ENCODE measurements around the gene CMIP.

DNA sequence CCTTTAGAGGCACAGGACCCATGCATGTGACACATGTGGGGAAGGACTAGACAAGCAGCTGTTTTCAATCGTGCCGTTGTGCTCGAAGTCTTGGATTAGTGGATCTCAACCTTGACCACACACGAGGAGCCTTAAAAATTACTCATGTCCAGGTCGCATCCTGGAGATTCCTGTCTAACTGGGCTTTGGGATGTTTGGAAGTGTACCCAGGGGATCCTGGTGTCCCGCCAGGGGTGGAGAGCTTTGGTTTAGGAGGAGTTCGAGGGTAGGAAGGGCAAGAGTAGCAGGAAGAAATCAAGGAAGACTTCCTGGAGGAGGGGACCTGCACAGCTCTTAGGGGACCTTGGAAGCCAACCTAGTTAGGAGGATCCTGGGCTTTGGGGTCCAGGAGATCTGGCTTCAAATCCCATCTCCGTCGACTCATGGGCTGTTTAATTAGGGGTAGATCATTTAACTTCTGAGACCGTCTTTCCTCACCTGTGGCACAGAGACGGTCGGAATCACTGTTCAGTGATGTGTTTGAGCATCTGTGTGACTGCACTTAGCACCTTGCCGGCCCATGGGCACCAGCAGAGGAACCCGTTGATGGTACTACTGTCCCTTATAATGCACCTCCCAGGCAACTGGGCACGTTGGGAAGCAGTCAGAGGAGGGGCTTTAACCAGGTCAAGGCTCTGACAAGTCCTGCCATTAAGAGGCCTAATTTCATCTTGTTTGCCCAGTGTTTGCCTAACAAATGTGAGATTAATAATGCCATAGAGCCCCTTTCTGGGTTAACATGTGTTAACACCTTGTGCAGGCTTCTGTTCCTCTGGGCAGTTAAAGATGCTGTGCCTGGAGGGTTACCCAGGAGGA lies 232.5 kb downstream of the CMIP start:
- TF ChIP-seq EP300 (IDR thresholded peaks at IDR 0.05; ENCODE audit: borderline replicate concordance in 1 of 2, low read depth in 1 of 2, low read length in 1 of 2): no peak
- TF ChIP-seq, protein P1, sequence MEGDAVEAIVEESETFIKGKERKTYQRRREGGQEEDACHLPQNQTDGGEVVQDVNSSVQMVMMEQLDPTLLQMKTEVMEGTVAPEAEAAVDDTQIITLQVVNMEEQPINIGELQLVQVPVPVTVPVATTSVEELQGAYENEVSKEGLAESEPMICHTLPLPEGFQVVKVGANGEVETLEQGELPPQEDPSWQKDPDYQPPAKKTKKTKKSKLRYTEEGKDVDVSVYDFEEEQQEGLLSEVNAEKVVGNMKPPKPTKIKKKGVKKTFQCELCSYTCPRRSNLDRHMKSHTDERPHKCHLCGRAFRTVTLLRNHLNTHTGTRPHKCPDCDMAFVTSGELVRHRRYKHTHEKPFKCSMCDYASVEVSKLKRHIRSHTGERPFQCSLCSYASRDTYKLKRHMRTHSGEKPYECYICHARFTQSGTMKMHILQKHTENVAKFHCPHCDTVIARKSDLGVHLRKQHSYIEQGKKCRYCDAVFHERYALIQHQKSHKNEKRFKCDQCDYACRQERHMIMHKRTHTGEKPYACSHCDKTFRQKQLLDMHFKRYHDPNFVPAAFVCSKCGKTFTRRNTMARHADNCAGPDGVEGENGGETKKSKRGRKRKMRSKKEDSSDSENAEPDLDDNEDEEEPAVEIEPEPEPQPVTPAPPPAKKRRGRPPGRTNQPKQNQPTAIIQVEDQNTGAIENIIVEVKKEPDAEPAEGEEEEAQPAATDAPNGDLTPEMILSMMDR (IDR thresholded peaks at IDR 0.05): no peak
- TF ChIP-seq POLR2AphosphoS5 (IDR thresholded peaks at IDR 0.05; ENCODE audit: low read depth, low read length): no peak
- TF ChIP-seq RXRA (IDR thresholded peaks at IDR 0.05; ENCODE audit: borderline replicate concordance, low read depth): no peak
- TF ChIP-seq SIN3A (IDR thresholded peaks at IDR 0.05; ENCODE audit: borderline replicate concordance, low read depth, low read length): no peak
- TF ChIP-seq MEF2A (IDR thresholded peaks at IDR 0.05; ENCODE audit: borderline replicate concordance, low read depth): no peak
- no peak for TF ChIP-seq RAD21 (IDR thresholded peaks at IDR 0.05; ENCODE audit: low read length)
- TF ChIP-seq SMC3 (IDR thresholded peaks at IDR 0.05; ENCODE audit: low read depth, low read length): no peak
- no peak for TF ChIP-seq GABPA (IDR thresholded peaks at IDR 0.05; ENCODE audit: low read depth)
- no peak for TF ChIP-seq FOXJ3 (CRISPR knock-in tag; IDR thresholded peaks at IDR 0.05)
- TF ChIP-seq YY1 (IDR thresholded peaks at IDR 0.05; ENCODE audit: low read depth): no peak

Measured in SK-N-SH (cell line).